Erythroblast (primary cell): ENCODE results near the gene EIF6.

Source experiments
- GATA1 ChIP-seq: IDR thresholded peaks from 2 replicates; pipeline ENCODE4 v1.6.1; 2011; ENCODE audit warnings: low read depth, mild to moderate bottlenecking, control low read depth, low read length, moderate library complexity
- POLR2A ChIP-seq: IDR thresholded peaks from 2 replicates; pipeline ENCODE4 v1.6.1; 2011; ENCODE audit warnings: mild to moderate bottlenecking, low read length

- TF ChIP-seq POLR2A (no peak), GATA1 (no peak)
These were observed 9.7 kb upstream of the EIF6 start for GRCh38 chr20:35294293-35294685.
